NCI-H2081 (cell line): Measurements from ENCODE around the gene NWD2.
"Not testable (repeated sequence)": the region's sequence is repeated elsewhere in the genome, so short reads cannot be mapped to it uniquely, and the experiment has no call there.

Source experiments
- DNase-seq, 2 experiments: peaks; one replicate each; lab custom pipeline; 2025; lab: John Stamatoyannopoulos, UW

Gene NWD2

GRCh38 chr4:37392521-37393255, 148.1 kb downstream of the NWD2 start:
- peak in 1 of 2 experiments; percentile 20 for DNase-seq

DNA sequence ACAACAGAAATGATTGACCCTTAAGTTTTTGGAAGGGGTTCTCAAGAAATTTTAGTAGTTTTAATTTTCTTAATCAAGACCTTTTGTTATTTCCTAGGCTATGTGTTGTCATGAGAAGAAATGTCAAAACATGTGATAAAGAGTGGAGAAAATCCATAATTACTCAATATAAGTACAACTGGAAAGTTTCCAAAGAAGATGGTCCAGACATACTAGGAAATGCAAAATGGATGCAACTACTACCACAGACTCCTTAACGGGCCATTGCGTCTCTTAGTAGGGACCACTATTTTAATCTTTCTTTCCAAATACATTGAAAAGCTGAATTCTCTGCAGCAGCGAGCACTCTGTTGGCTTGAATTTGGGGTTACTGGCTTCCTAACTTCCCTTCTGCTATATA, 148.8 kb downstream of the NWD2 start:
- DNase-seq: no peak

DNA sequence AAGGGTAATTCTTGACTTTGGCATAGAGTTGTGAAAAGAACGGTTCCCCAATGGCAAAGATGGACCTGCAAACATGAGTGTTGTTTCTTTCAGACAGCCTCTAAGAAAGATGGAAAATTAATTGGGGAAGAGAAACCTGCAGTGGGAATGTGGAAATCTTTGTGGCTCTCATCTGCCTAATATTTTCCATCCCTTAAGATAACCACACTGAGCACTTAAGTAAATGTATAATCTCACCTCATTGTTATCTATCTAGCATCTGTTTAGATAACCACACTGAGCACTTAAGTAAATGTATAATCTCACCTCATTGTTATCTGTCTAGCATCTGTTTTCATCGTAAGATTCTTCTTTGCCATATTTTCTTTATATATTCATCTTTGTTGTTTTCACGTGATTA, 149.3 kb downstream of the NWD2 start:
- DNase-seq: no peak

- no peak for DNase-seq
Observed at GRCh38 chr4:37397505-37397904, 153.0 kb downstream of the NWD2 start.

- no peak for DNase-seq
Observed at GRCh38 chr4:37400241-37400881, 155.8 kb downstream of the NWD2 start.

- not testable (repeated sequence) for DNase-seq
Observed at GRCh38 chr4:37407938-37408826, 163.6 kb downstream of the NWD2 start.

DNA sequence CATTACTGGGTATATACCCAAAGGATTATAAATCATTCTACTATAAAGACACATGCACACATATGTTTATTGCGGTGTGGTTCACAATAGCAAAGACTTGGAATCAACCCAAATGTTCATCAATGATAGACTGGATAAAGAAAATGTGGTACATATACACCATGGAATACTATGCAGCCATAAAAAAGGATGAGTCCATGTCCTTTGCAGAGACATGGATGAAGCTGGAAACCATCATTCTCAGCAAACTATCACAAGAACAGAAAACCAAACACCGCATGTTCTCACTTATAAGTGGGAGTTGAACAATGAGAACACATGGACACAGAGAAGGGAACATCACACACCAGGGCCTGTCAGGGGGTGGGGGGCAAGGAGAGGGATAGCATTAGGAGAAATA, 169.1 kb downstream of the NWD2 start:
- DNase-seq: not testable (repeated sequence)

- no peak for DNase-seq
Observed at GRCh38 chr4:37415845-37416369, 171.4 kb downstream of the NWD2 start.

GRCh38 chr4:37421614-37422013, 177.1 kb downstream of the NWD2 start:
- no peak for DNase-seq

GRCh38 chr4:37422102-37422501, 177.6 kb downstream of the NWD2 start:
- DNase-seq: no peak

- no peak for DNase-seq
Observed at GRCh38 chr4:37422638-37423037, 178.1 kb downstream of the NWD2 start.

DNA sequence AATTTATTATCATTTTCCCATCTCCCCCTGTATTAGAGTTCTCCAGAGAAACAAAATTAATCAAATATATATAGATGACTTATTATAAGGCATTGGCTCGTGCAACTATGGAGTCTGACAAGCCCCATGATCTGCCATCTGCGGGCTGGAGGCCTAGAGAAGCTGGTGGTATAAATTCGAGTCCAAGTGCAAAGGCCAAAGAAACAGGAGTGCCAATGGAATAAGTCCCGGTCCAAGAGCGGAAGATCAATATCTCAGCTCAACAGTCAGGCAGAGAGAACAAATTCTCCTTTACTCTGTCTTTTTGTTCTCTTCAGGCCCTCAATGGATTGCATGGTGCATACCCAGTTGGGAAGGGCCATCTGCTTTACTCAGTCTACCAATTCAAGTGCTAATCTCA, 178.8 kb downstream of the NWD2 start:
- DNase-seq: no peak

DNA sequence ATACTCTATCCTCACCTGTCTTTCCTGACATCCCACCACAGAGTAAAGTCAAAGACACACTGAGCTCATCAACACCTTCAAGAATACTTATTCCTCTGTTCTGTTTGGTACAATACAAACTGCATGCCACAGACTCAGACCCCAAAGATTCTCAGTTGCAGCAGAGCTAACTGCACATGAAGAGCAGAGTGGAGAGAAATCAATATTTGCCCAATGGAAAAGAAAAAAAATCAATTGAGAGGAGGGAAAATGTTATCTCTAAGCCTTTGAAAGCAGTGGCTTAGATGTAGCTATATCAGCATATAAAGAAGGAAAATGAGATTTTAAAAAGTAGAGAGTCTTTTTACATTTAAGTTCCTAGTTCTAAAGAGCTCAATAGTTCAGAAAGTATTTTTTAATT, 180.2 kb downstream of the NWD2 start:
- no peak for DNase-seq

- DNase-seq: no peak
Observed at GRCh38 chr4:37425857-37426256, 181.3 kb downstream of the NWD2 start.

DNA sequence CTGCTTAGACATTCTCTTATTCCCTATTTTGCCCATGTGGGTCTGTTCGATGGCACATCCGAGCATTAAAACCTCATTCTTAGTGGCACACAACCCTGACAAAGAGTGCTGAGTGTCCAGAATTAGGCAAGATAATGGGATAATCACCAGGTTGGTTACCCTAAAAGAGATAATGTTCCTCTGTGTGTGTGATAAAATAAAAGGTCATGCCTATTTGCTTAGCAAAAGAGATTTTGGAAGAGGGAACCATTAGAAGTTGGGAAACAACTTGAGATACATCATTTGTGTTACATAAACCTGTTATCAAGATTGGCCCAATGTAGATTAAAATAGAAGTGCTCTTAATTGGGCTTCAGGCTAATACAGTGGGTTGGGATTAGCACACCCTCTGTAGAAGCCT, 182.7 kb downstream of the NWD2 start:
- DNase-seq: no peak

- no peak for DNase-seq
Observed at GRCh38 chr4:37429906-37430305, 185.4 kb downstream of the NWD2 start.

DNA sequence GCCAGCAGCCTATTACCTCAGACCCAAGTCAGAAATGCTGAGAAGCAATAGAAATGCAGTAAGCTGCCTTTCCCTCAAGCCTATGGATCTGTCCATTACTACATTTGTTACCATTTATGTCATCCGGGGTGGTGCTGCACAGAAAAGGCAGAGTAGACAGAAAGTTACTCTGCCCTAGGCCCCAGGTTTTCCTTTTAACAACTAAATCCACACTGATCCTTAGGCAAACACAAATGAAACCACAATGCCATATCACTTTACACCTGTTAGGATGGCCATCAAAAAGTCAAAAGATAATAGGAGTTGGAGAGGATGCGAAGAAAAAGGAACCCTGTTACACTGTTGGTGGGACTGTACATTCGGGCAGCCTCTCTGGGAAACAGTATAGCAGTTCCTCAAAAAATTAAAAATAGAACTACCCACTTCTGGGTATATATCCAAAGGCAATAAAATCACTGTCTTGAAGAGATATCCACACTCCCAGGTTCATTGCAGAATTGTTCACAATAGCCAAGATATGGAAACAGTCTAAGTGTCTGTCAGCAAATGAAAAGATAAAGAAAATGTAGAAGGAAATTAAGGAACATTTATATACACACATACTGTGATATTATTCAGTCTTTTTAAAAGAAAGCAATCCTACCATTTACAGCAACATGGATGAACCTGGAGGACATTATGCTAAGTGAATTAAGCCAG, 186.3 kb downstream of the NWD2 start:
- no peak for DNase-seq

GRCh38 chr4:37431417-37431743, 186.8 kb downstream of the NWD2 start:
- DNase-seq: no peak

DNA sequence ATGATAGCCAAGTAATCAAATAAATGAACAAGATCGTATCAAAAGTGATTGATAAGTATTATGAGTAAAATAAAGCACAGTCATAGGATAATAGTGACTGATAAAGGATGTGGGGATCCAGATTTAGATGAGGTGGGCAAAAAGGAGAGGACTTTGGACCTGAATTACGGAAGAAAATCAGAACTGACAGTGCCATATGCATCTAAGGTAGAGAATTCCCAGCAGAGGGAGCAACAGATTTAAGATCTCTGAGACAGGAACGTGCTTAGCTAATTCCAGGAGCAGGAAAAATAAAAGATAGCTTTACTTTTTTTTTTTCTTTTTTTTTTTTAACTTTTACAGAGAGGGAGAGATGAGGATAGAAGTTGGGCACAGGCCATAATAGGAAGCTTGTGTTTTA, 189.9 kb downstream of the NWD2 start:
- no peak for DNase-seq

DNA sequence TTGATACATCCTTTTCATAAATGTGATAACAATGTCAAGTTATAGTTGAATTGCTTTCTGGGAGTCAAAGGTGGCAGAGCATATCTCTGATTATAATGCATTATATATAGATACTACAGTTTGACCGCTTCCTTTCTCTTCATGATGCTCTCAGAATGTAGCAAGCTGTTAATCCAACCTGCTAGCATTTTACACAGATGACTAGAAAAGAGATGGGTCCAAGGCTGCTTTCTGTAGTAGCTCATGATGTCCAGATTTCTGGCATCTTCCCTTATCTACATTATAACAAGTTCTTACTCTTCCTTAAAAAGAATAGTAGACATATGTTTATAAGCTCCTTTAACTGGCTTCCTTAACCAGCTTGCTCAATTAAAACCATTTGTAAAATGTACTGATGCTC, 192.0 kb downstream of the NWD2 start:
- no peak for DNase-seq

- no peak for DNase-seq
Observed at GRCh38 chr4:37437163-37437562, 192.6 kb downstream of the NWD2 start.
